ENCODE results near the gene OR5L1.

OR5L1 gene

DNA sequence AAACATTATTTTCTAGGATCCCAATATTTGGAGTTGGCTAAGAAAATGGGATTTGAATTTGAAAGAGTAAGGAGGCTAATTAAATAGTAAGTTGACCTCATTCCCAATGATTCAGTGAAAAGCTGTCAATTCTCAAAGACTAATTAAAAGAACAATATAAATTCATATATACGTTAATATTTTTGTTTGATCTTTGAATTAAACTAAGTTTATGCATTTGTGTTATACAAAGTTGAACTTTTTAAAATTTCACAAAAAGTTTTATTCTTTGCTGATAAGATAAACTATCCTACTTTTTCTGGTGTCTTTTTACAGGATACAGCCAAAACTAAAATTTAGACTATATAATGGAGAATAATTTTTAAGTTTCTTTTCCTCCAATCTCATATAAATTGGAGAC, at the start of gene OR5L1:
Gene OR5L1, plus strand, starts transcription at position 301 of the 400 bp plus-strand sequence. CDS start 100 bp downstream, outside the sequence.
- Mint-ChIP-seq H3K36me3 (ENCODE audit: low read depth) (no peaks in the 10 kb centered on the region), H3K27me3 (ENCODE audit: low read depth) (no peaks in the 10 kb centered on the region), H3K4me1 (ENCODE audit: low read depth) (no peaks in the 10 kb centered on the region), H3K27ac (no peak within 1 kb of the TSS), H3K4me3 (no peak within 1 kb of the TSS), H3K9me3 (peaks cover 42% of the 10 kb centered on the region)

DNA sequence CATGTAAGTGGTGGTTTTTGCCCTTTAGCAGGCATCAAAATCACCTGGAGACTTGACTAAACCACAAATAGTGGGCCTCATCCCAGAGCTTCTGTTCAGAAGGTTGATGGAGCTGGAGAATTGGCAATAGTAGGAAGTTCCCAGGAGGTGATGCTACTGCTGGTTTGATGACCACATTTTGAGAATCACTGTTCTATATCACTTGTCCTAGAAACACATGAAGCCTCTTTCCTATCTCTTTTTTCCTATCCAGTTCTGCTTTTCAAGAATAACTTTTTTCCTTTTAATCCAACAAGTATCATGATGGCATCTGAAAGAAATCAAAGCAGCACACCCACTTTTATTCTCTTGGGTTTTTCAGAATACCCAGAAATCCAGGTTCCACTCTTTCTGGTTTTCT, 38.0 kb upstream of the OR5L1 start, which contains the start of gene OR5D13:
Gene OR5D13, plus strand, starts transcription at position 301 of the 400 bp plus-strand sequence. Its CDS starts 0 bp downstream, at position 301.
- no peaks in the 10 kb centered on the region for H3K4me1 Mint-ChIP-seq (ENCODE audit: low read depth)
- no peak within 1 kb of the TSS for H3K27ac Mint-ChIP-seq
- H3K36me3 Mint-ChIP-seq (ENCODE audit: low read depth), result no peaks in the 10 kb centered on the region
- H3K4me3 Mint-ChIP-seq, result no peak within 1 kb of the TSS
- H3K9me3 Mint-ChIP-seq, result peaks cover 16% of the 10 kb centered on the region
- H3K27me3 Mint-ChIP-seq (ENCODE audit: low read depth), result no peaks in the 10 kb centered on the region

DNA sequence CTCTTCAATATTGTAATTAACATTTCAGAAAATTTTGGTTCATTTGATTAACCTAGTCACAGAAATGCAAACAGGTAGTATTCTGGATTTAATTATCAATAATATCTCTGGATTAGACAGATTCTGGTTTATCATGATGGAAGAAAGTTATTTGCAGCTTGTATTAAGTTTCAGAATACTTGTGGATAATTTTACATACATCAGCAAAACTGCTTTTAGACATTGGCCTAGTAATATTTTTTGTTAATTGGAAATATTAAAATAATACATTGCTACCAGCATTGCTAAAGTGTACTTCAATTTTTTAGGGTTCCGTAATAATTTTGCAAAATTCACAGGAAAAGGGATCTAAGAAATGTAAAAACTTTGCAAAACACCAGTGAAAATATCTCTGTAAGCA, 19.6 kb upstream of the OR5L1 start:
- no peaks in the 10 kb centered on the region for H3K27me3 Mint-ChIP-seq (ENCODE audit: low read depth)
- no peaks in the 10 kb centered on the region for H3K36me3 Mint-ChIP-seq (ENCODE audit: low read depth)
- H3K9me3 Mint-ChIP-seq, result peaks cover 26% of the 10 kb centered on the region
- H3K4me1 Mint-ChIP-seq (ENCODE audit: low read depth), result no peaks in the 10 kb centered on the region
- H3K4me3 Mint-ChIP-seq, result no peak overlapping the region
- no peak overlapping the region for H3K27ac Mint-ChIP-seq

DNA sequence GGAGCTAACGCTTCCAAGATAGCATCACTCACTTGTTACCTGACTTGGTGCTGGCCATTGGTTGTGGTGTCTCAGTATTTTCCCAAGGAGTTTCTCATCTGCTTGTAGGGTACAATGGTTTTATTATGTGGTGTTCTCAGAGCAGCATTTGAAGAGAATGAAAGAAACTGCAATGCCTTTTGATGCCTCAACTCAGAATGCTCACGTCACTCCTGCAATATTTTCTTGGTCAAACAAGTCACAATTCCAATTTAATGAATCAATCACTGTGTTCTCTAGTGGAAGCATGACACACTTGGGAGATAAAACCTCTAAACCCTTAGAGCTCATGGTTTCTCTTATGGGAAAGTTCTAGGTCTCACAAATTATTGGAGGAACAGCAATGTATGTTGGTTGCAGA, 17.8 kb upstream of the OR5L1 start:
- Mint-ChIP-seq H3K4me3 (no peak overlapping the region), H3K9me3 (peaks cover 21% of the 10 kb centered on the region), H3K4me1 (ENCODE audit: low read depth) (no peaks in the 10 kb centered on the region), H3K27ac (no peak overlapping the region), H3K27me3 (ENCODE audit: low read depth) (no peaks in the 10 kb centered on the region), H3K36me3 (ENCODE audit: low read depth) (no peaks in the 10 kb centered on the region)

DNA sequence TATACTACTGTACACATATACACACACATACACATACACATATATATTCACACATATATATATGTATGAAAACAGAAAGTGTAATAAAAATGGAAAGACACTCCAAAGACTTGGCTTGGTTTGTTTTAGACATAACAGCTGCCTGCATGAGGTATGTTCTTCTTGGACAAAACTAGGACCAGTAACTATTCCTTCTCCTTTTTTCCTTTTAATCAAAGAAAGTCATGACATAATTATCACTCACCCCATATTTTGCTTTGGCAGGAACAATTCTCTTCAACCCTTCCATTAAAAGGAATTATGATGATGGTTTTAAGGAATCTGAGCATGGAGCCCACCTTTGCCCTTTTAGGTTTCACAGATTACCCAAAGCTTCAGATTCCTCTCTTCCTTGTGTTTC, 15.9 kb upstream of the OR5L1 start, which contains the start of gene OR5D14:
Gene OR5D14, plus strand, starts transcription at position 301 of the 400 bp plus-strand sequence. Its CDS starts 0 bp downstream, at position 301.
- H3K4me1 Mint-ChIP-seq (ENCODE audit: low read depth), result no peaks in the 10 kb centered on the region
- H3K27me3 Mint-ChIP-seq (ENCODE audit: low read depth), result no peaks in the 10 kb centered on the region
- H3K36me3 Mint-ChIP-seq (ENCODE audit: low read depth), result no peaks in the 10 kb centered on the region

DNA sequence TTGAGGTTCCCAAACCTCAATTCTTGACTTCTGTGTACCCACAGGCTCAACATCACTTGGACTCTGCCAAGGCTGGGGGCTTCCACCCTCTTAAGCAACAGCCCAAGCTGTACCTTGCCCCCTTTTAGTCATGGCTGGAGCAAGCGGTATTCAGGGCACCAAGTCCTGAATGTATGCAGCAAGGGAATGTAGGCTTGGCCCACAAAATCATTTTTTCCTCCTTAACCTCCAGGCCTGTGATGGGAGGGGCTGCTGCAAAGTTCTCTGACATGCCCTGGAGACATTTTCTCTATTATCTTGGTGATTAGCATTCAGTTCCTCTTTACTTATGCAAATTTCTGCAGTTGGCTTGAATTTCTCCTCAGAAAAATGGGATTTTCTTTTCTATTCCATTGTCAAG, 4.9 kb upstream of the OR5L1 start:
- H3K4me1 Mint-ChIP-seq (ENCODE audit: low read depth), result no peaks in the 10 kb centered on the region
- H3K27me3 Mint-ChIP-seq (ENCODE audit: low read depth), result no peaks in the 10 kb centered on the region
- no peak overlapping the region for H3K27ac Mint-ChIP-seq
- H3K4me3 Mint-ChIP-seq, result no peak overlapping the region
- peaks cover 52% of the 10 kb centered on the region for H3K9me3 Mint-ChIP-seq
- no peaks in the 10 kb centered on the region for H3K36me3 Mint-ChIP-seq (ENCODE audit: low read depth)

More for the DNA sequence above, 15.9 kb upstream of the OR5L1 start, which contains the start of gene OR5D14:
- no peak within 1 kb of the TSS for H3K4me3 Mint-ChIP-seq
- peaks cover 37% of the 10 kb centered on the region for H3K9me3 Mint-ChIP-seq
- H3K27ac Mint-ChIP-seq, result no peak within 1 kb of the TSS

DNA sequence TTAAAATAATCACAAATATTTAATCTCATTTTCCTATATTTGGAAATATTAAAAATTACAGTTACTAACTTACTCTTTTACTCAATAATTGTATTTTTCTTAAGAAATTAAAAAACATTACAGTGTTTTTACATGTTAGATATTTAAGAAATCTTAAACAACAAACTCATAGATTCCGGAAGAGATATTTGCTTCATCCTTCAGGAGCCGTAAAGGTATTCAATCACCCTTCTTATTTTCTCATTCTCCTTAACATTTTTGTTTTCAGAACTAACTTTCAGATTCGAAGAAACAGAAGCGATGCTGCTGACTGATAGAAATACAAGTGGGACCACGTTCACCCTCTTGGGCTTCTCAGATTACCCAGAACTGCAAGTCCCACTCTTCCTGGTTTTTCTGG, 8.2 kb downstream of the OR5L1 start, which contains the start of gene OR5D18:
Gene OR5D18, plus strand, starts transcription at position 301 of the 400 bp plus-strand sequence. Its CDS starts 0 bp downstream, at position 301.
- Mint-ChIP-seq H3K27me3 (ENCODE audit: low read depth) (no peaks in the 10 kb centered on the region), H3K36me3 (ENCODE audit: low read depth) (no peaks in the 10 kb centered on the region), H3K4me3 (no peak within 1 kb of the TSS), H3K27ac (no peak within 1 kb of the TSS), H3K4me1 (ENCODE audit: low read depth) (no peaks in the 10 kb centered on the region), H3K9me3 (peaks cover 37% of the 10 kb centered on the region)

DNA sequence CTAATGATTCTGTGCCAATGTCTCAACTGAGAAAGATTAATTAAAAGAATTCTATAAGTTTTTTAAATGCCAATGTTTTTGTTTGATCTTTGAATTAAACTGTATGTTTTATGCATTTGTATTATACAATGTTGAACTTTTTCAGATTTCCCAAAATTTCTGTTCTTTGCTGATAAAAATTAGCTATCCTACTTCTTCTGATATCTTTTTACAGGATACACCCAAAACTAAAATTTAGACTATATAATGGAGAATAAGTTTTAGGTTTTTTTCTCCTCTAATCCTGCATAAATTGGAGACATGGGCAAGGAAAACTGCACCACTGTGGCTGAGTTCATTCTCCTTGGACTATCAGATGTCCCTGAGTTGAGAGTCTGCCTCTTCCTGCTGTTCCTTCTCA, 15.8 kb downstream of the OR5L1 start, which contains the start of gene OR5L2:
Gene OR5L2, plus strand, starts transcription at position 301 of the 400 bp plus-strand sequence. Its CDS starts 0 bp downstream, at position 301.
- Mint-ChIP-seq H3K27me3 (ENCODE audit: low read depth) (no peaks in the 10 kb centered on the region), H3K27ac (no peak within 1 kb of the TSS), H3K4me3 (no peak within 1 kb of the TSS), H3K4me1 (ENCODE audit: low read depth) (no peaks in the 10 kb centered on the region), H3K36me3 (ENCODE audit: low read depth) (no peaks in the 10 kb centered on the region), H3K9me3 (peaks cover 10% of the 10 kb centered on the region)

DNA sequence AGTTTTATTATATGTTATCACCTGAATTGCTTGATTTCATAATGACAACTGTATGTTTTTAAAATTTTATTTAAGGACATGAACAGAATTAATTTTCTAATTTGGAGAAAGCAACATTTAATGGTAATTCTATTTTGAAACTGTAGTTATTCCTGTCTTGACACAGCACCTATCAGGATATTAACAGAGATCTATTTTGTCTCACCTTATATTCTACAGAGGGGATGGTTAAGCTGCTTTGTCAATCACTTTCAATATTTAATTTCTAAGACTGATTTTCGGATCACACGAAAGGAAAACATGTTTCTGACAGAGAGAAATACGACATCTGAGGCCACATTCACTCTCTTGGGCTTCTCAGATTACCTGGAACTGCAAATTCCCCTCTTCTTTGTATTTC, 27.3 kb downstream of the OR5L1 start, which contains the start of gene OR5D16:
Gene OR5D16, plus strand, starts transcription at position 301 of the 400 bp plus-strand sequence. Its CDS starts 0 bp downstream, at position 301.
- no peaks in the 10 kb centered on the region for H3K27me3 Mint-ChIP-seq (ENCODE audit: low read depth)
- no peak within 1 kb of the TSS for H3K4me3 Mint-ChIP-seq
- H3K27ac Mint-ChIP-seq, result no peak within 1 kb of the TSS
- peaks cover 15% of the 10 kb centered on the region for H3K9me3 Mint-ChIP-seq
- no peaks in the 10 kb centered on the region for H3K36me3 Mint-ChIP-seq (ENCODE audit: low read depth)
- H3K4me1 Mint-ChIP-seq (ENCODE audit: low read depth), result no peaks in the 10 kb centered on the region

DNA sequence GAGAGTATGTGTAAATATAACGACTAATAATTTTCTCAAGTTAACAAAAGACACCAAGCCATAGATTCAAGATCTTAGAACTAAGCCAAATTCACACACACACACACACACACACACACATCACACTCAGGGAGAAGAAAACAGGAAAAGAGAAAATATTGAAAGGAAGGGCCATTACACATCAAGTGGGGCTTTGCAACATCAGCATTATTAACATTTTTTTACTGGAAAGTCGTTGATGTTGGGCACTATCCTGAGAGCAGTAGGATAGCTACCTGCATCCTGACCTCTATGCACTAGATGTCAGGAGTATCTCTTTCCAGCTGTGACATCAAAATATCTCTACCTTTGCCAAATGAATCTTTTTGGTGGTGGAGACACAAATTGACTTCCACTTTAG, 36.3 kb downstream of the OR5L1 start:
- H3K27ac Mint-ChIP-seq, result no peak overlapping the region
- H3K9me3 Mint-ChIP-seq, result peaks cover 21% of the 10 kb centered on the region
- H3K27me3 Mint-ChIP-seq (ENCODE audit: low read depth), result no peaks in the 10 kb centered on the region
- no peaks in the 10 kb centered on the region for H3K4me1 Mint-ChIP-seq (ENCODE audit: low read depth)
- no peaks in the 10 kb centered on the region for H3K36me3 Mint-ChIP-seq (ENCODE audit: low read depth)
- no peak overlapping the region for H3K4me3 Mint-ChIP-seq

DNA sequence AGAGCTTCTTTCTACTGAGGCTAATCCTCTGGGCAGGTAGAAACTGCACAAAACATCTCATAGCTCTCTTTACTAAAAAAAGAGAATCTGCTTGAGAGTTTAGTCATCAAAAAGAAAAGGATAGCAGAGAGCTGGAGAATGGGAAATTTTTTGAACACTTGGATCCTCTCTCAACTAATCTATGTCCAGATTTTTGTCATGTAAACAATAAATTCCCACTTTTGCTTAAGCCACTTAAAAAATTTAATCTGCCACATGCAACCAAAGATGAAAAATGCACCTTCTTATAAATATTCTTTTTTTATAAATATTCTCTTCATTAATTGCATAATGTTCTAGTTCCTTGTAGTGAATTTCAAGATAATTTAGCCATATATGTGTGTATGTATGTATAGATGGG, 37.9 kb downstream of the OR5L1 start:
- Mint-ChIP-seq H3K36me3 (ENCODE audit: low read depth) (no peaks in the 10 kb centered on the region), H3K9me3 (peaks cover 21% of the 10 kb centered on the region), H3K4me3 (no peak overlapping the region), H3K4me1 (ENCODE audit: low read depth) (no peaks in the 10 kb centered on the region), H3K27ac (no peak overlapping the region), H3K27me3 (ENCODE audit: low read depth) (no peaks in the 10 kb centered on the region)

DNA sequence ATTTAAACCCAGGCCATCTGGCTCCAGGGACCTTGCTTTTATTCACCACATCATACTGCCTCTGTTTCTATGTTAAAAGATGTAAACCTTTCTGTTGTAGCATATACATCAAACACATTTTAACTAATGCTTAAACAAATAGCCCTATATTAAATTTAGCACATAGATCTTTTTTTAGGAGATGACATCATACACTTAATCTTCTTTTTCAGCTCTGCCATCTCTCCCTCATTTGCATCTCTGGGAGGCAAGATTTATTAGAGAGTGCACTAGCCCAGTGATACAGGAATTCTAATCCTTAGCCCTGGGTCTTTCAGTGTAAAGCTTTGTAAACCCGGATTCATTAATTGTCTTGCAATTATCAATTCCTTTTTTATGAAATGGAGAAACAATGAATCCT, 41.0 kb downstream of the OR5L1 start:
- peaks cover 8% of the 10 kb centered on the region for H3K9me3 Mint-ChIP-seq
- no peaks in the 10 kb centered on the region for H3K27me3 Mint-ChIP-seq (ENCODE audit: low read depth)
- H3K4me3 Mint-ChIP-seq, result no peak overlapping the region
- H3K4me1 Mint-ChIP-seq (ENCODE audit: low read depth), result no peaks in the 10 kb centered on the region
- no peak overlapping the region for H3K27ac Mint-ChIP-seq
- H3K36me3 Mint-ChIP-seq (ENCODE audit: low read depth), result no peaks in the 10 kb centered on the region

DNA sequence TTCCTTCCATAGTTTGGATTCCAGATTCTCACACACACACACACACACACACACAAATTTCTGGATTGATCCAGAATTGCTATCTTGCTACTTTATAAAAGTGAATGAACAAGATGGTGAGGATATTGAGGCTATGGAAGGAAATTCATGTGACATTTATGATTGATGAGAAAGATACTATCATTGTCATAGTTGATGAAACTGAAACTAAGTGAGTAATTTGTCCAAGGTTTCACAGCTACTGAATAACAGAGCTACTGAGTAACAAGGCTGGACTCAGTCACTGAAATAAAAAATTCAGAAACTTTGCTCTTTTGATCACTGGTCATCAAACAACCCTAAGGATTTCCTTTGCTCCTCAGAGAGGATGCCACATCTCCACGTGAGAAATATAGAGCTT, 43.5 kb downstream of the OR5L1 start:
- no peaks in the 10 kb centered on the region for H3K4me1 Mint-ChIP-seq (ENCODE audit: low read depth)
- no peak overlapping the region for H3K4me3 Mint-ChIP-seq
- no peak overlapping the region for H3K27ac Mint-ChIP-seq
- no peaks in the 10 kb centered on the region for H3K36me3 Mint-ChIP-seq (ENCODE audit: low read depth)
- H3K9me3 Mint-ChIP-seq, result peaks cover 14% of the 10 kb centered on the region
- H3K27me3 Mint-ChIP-seq (ENCODE audit: low read depth), result no peaks in the 10 kb centered on the region

All from T-helper 1 cell treated with Interleukin-12 subunit alpha and Interleukin-12 subunit beta and Interleukin-4 antibody, amounts not matched to agents 30 μg/mL and 1 μg/mL, for 36 hours (primary cell).